HG02884 (cell line): ENCODE measurements around the gene IL11.

Experiments used
- ATAC-seq: cut with Tn5 transposase; IDR thresholded peaks from one replicate; pipeline ENCODE4 v1.9.1; 2021; ENCODE audit warnings: mild to moderate bottlenecking, moderate library complexity; ENCODE audit not compliant: unreplicated experiment

Gene IL11

GRCh38 chr19:55353803-55354697 lies 16.2 kb downstream of the IL11 start:
- no peak for ATAC-seq

GRCh38 chr19:55353356-55353802 lies 16.9 kb downstream of the IL11 start:
- no peak for ATAC-seq

- ATAC-seq = no peak
Measured at GRCh38 chr19:55352549-55353145, 17.6 kb downstream of the IL11 start.

- no peak for ATAC-seq
Measured at GRCh38 chr19:55352040-55352439, 18.2 kb downstream of the IL11 start.

- no peak for ATAC-seq
Measured at GRCh38 chr19:55350620-55351315, 19.5 kb downstream of the IL11 start.

GRCh38 chr19:55348317-55349034 lies 21.8 kb downstream of the IL11 start:
- no peak for ATAC-seq

GRCh38 chr19:55347442-55348009 lies 22.7 kb downstream of the IL11 start:
- no peak for ATAC-seq

GRCh38 chr19:55346725-55347441 lies 23.4 kb downstream of the IL11 start:
- no peak for ATAC-seq

GRCh38 chr19:55345818-55346724 lies 24.2 kb downstream of the IL11 start:
- ATAC-seq = no peak

- no peak for ATAC-seq
Measured at GRCh38 chr19:55345101-55345817, 25.0 kb downstream of the IL11 start.

- no peak for ATAC-seq
Measured at GRCh38 chr19:55344444-55344843, 25.8 kb downstream of the IL11 start.

- no peak for ATAC-seq
Measured at GRCh38 chr19:55341595-55342531, 28.4 kb downstream of the IL11 start.

- no peak for ATAC-seq
Measured at GRCh38 chr19:55341171-55341588, 29.1 kb downstream of the IL11 start.

GRCh38 chr19:55340784-55341147 lies 29.5 kb downstream of the IL11 start:
- ATAC-seq = no peak

GRCh38 chr19:55339889-55340783 lies 30.1 kb downstream of the IL11 start:
- ATAC-seq = no peak
